ENCODE results near the gene CETP. TPM values are rescaled to one million over a fixed set of nuclear protein-coding genes. Genes with fewer than 3 reads are reported as not detected.

CETP gene
- polyA plus RNA-seq, 1 donor, result 10.2 TPM

- no peak for DNase-seq
These were observed 60.0 kb downstream of the CETP start for GRCh38 chr16:57021757-57022156.

- DNase-seq, result no peak
These were observed 60.7 kb downstream of the CETP start for GRCh38 chr16:57022445-57022844.

- no peak for DNase-seq
These were observed 61.9 kb downstream of the CETP start for GRCh38 chr16:57023541-57024249.

GRCh38 chr16:57024894-57025680 lies 63.3 kb downstream of the CETP start:
- no peak for DNase-seq

GRCh38 chr16:57025941-57026777 lies 64.4 kb downstream of the CETP start:
- DNase-seq, result no peak

- no peak for DNase-seq
These were observed 65.0 kb downstream of the CETP start for GRCh38 chr16:57026778-57027062.

- no peak for DNase-seq
These were observed 65.3 kb downstream of the CETP start for GRCh38 chr16:57027067-57027466.

- no peak for DNase-seq
These were observed 66.3 kb downstream of the CETP start for GRCh38 chr16:57028086-57028485.

- no peak for DNase-seq
These were observed 67.7 kb downstream of the CETP start for GRCh38 chr16:57029161-57030160.

- DNase-seq, result no peak
These were observed 68.7 kb downstream of the CETP start for GRCh38 chr16:57030346-57030902.

- DNase-seq, result no peak
These were observed 69.4 kb downstream of the CETP start for GRCh38 chr16:57031156-57031555.

- DNase-seq, result no peak
These were observed 70.6 kb downstream of the CETP start for GRCh38 chr16:57032346-57032745.

GRCh38 chr16:57032931-57033330 lies 71.2 kb downstream of the CETP start:
- DNase-seq, result no peak

Other genes with a start within 250 kb of the CETP start
- gene NUP93, start 231.8 kb upstream of the CETP start, polyA plus RNA-seq (ENCODE audit: insufficient read length), result 101 TPM
- gene SLC12A3, start 96.7 kb upstream of the CETP start, polyA plus RNA-seq (ENCODE audit: insufficient read length), result 26.3 TPM
- gene HERPUD1, start 29.8 kb upstream of the CETP start, polyA plus RNA-seq (ENCODE audit: insufficient read length), result 117 TPM
- gene NLRC5, start 27.6 kb downstream of the CETP start, polyA plus RNA-seq (ENCODE audit: insufficient read length), result 5.3 TPM
- gene CPNE2, start 130.6 kb downstream of the CETP start, polyA plus RNA-seq (ENCODE audit: insufficient read length), result 27.4 TPM
- gene PSME3IP1, start 224.1 kb downstream of the CETP start, polyA plus RNA-seq (ENCODE audit: insufficient read length), result 149 TPM
- gene RSPRY1, start 224.4 kb downstream of the CETP start, polyA plus RNA-seq (ENCODE audit: insufficient read length), result 51.7 TPM